ENCODE results near the gene WDR46.
A peak's percentile ranks its signal among the peaks of the same experiment; 100 is the strongest.

Gene WDR46

DNA sequence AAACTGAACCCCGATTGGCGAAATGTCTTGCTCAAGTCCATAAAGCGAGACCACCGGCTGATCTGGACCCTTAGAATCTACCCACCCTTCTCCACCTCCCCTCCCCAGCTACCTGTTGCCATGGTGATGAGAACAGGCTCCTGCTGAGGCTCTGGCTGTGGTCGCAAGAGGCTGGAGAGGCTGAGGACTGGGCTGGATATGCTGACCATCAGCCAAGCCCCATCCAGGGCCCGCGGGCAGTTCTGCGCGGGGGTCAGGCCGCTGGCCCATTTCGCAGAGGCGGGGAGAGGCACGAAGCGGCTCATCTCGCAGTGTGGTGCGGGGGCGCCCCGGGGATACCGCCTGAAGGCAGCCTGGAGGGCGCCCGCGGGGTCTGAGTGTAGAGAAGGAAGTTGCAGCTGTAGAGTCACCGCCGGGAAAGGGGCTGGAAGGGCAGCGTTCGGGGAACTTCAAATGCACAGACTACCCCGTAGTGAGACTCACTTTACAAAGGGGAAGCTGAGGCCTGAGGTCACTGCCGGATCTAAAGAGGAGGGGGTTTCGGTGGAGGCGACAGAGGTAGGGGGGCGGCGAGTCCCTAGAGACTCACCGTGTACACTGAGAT is 24.2 kb upstream of the WDR46 start:
- peak; percentile 72 for DNase-seq

DNA sequence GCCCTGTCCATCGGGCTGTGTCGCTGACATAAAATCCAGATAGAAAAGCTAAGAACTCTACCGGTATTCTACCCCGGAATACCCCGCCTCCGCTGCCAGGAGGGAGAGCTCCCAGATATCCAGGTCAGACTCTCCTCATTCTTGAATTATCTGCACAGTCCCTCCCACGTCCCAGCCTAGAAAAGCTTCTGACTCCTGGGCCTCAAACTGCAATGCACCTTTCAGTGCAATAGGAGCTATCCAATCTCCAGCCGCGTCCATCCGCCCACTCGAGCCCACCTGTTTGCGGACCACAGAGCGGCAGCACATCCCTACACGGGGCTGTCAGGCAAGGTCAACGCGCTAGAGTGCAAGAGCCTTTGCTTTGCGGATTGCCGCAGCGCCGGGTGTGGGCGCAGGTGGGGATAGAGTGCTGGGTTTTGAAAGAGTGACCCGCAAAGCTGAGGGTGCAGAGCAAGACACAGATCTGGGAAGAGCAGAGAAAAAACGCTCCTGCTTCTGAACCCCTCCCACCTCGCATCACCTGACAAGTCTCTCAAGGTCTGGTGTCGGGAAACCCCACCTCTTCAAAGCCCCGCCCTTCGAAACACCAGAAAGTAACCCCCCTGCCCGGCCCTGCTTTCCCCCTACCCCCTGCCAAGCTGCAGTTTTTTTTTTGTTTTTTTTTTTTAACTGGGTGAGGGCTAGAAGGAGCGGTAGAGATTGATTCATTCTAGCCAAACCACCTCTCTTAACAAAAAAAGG is 23.5 kb upstream of the WDR46 start:
- DNase-seq: peak; percentile 72

DNA sequence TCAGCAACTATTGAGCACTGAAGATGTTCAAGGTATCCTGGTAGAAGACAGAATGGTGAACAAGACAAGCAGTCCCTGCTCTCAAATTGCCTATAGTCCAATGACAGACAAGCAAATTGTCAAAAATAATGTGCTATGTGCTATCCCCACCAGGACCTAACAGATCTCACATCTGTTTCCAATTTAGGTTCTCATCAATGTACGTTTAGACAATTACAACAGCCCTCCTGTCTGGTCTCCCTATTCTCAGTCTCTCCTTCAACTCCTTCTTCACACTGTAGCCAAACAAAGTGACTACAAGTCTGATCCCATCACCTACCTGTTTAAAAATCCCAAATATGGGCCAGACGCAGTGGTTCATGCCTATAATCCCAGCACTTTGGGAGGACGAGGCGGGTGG is 17.3 kb upstream of the WDR46 start:
- no peak for DNase-seq

DNA sequence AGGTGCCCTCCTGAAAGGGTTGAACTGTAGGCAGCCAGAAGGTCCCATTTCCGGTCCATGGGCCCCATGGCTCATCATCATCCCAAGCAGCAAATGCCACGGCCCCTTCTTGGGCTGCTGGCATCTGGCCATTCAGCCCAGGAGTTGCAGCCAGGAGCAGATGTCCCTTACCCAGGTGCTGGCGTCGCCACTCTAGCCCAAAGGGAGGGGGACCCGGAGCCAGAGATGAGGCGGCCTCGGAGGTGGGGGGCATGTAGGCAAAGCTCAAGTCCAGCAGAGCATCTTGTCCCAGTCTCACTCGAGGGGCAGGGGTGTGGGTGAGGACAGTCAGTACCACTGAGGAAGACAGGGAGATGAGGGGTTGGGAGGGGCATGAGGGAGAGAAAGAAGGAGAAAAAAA is 16.0 kb upstream of the WDR46 start:
- no peak for DNase-seq

DNA sequence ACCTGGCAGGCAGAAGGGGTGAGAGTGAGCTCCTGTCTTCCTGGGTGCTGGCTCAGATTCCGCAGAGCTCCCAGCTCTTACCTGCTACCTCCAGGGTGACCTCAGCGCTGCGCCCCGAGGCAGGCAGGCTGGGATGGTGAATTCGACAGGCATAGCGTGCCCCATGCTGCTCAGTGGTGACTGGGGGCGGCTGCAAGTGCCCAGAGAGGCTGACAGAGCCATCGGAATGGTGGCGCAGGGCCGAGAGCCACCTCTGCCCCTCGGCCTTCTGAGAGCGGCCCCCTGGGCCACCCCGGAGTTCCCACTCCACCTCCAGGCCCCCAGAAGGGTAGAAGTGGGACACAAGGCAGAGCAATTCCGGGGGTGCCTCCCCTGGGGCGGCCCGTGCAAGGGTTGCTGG is 15.2 kb upstream of the WDR46 start:
- no peak for DNase-seq

DNA sequence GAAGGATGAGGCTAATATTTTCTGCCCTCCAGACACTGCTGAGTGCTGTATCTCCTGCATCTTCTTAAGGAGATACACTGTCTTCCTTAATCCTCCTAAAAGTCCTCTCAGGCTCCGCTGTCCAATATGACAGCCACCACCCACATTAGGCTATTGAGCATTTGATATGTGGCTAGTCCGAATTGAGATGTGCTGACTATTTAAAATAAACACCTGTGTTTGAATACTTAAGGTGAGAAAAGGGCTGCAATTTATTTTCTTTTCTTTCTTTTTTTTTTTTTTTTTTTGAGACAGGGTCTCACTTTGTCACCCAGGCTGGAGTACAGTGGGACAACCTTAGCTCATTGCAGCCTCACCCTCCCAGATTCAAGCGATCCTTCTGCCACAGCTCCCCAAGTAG is 12.8 kb upstream of the WDR46 start:
- DNase-seq: no peak

DNA sequence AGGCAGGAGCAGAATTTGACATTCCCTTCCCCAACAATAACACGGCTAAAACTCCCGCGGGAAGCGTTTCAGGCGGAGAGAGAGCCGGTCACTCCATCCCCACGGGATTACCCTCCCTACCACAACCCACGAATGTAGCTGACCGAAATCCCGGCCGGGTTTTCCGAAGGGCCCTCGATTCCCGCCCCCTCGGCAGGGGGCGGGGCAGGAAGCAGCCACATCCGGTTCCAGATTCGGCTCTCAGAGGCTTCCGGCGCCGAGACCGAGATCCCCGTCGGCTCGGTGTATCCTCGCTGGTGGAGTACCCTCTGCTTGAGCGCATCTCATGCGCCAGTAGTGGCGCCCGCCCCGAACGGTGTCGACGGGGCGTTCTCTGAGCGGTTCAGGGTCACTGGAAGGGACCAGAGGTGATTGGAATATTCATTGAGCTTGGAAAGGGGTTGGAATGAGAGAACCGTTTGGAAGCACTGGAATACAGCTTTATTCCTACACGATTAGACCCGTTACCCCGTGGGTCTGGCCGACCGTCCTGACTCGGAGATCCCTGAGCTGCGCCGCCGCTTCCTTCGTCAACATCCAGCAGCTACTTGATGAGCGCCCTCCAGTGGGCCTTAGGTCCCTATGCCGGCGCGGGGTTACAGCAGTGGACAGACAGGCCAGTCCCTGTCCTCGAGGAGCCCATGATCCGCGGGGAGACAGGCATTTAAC is 10.4 kb upstream of the WDR46 start:
- DNase-seq: peak; percentile 95

DNA sequence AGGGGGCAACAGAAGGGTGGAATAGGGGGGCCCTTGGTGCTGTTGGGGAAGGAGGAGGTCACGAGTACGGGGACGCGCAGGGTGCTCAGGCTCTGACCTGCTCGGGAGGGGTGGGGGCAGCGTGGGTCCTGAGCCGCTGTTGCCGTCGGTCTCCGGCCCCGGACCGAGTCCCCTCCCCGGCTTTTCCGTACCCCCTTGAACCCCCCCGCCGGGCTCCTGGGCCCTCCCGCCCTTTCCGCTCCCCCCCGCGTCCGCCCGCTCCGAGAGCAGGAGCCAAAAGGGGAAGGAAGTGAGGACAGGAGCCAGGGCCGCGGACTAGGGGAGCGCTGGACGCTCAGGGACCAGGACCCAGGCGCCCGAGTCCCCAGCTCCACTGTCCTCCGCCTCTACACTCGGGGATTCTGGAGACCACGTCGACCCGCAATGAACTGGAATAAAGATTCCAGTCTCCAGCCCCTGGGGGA is 9.8 kb upstream of the WDR46 start, which contains the start of gene RGL2:
Gene RGL2 (minus strand): TSS at position 170 of the 464 bp plus-strand sequence. CDS start 332 bp downstream, outside the sequence.
- DNase-seq: peak; percentile 89

DNA sequence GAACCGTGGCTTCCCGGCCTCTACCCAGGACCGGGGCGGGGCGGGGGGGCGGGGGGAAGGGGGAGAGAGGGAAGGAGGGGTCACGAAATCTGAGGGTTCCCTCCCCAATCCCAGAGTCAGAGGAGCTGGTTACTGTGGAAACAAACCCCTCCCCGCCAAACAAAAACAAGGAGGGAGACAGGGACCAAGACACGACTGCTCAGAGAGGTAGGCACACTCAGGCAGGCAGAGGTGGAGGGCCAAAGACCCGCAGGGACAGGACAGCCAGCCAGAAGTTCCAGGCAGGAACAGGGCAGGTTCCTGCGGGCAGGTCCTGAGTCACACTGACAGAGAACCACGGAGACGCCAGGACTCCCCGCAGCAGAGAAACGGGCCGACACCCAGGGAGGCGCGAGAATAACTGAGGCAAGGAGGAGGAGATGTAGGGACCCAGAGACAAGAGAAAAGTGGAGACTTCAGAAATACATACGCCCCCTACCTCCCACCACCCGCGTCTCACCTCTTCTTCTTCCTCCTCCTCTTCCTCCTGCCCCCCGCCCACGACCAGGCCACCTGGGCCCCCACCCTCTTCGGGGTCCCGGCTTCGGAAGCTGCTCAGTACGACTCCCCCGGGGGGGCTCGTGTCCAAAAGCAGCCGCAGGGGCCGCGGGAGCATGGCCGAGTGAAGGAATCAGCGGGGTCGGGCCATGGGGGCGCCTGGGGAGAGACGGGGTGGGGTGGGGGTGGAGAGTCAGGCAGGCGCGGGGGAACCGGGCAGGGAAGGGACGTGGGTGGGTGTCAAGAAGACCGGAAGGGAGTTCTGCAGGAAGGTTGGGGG is 9.1 kb upstream of the WDR46 start:
- peak; percentile 91 for DNase-seq

DNA sequence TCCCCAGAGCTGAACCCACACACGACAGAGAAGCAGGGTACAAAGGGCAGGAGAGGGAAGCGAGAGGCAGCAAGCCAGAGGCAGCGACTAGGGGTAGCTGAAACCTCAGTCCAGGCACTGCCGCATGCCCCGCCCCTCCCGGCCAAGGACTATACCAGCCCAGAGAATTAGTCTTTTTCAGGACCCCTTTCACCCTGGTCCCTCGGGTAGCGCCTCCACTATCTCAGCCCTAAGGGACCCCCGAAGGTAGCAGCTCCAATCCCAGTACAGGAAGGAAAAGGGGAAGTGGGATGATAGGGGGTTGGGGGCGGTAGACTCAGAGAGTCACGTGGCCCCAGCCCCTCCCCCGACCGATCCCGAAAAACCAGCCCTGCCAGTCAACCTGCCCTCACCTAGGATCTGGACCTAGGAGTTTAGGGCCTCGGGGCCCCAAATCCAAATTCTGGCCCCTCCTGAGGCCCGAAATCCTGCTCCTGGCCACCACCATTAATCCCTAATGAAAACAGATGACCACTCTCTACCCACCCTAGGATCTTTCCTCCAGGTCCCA is 8.4 kb upstream of the WDR46 start:
- no peak for DNase-seq

DNA sequence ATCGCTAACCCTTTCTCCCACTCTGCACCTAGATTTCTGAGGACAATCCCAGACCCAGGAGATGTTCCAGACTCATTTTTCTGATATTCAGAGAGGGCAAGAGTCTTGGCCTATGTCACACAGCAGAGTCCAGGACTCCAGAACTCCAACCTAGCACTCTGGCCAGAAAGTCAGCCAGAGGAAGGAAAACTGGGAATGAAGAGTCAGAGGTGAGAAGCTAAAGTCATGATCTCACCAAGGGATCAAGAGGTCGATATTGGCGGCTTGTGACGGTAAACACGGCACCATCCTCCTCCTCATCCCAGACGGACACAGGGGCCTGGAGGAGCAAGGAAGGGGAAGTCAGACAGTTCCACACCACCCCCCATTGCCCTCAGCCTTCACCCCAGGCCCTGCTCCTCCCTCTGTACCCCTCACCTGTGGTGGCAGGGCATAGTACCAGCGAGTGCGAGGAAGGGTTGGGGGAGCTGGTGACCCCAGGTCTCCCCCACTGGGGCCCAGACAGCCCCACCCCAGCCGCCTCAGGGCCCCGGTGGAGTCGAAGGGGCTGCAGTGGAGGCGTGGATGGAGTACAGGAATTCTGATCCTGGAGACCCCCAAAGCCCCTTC is 7.9 kb upstream of the WDR46 start:
- DNase-seq: no peak

DNA sequence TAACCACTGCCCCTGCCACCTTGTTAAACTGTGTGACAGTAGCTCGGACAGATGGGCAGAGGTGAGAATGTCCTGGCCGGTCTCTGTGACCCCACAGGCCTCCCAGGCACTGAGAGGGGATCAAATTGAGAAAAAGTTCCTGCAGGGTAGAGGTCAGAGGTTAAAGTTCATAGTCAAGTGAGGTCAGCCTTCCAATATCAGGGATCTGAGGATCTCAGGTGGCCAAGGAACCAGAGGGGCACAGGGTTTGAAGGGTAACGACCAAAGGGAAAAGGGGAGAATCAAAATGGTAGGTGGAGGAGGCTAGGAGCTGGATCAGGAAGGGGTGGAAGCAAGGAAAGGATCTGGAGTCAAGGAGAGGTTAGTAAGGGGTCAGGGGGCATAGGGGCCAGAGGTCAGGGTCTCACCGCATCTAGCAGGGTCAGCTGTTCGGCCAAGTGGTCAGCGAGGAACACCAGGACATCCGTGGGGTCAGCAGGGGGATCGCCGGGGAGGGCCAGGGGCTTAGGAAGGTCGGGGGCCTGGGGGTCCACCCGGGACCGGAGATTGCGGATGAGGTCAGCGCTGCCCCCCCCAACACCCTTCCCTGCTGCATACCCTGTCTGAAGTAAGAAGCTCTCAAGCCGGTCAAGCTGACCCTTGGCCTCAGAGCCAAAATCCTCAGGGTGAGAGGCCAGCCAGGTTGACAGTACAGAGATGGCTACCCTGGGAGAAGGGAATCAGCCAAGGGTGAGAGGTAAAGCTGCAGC is 6.8 kb upstream of the WDR46 start:
- DNase-seq: no peak

DNA sequence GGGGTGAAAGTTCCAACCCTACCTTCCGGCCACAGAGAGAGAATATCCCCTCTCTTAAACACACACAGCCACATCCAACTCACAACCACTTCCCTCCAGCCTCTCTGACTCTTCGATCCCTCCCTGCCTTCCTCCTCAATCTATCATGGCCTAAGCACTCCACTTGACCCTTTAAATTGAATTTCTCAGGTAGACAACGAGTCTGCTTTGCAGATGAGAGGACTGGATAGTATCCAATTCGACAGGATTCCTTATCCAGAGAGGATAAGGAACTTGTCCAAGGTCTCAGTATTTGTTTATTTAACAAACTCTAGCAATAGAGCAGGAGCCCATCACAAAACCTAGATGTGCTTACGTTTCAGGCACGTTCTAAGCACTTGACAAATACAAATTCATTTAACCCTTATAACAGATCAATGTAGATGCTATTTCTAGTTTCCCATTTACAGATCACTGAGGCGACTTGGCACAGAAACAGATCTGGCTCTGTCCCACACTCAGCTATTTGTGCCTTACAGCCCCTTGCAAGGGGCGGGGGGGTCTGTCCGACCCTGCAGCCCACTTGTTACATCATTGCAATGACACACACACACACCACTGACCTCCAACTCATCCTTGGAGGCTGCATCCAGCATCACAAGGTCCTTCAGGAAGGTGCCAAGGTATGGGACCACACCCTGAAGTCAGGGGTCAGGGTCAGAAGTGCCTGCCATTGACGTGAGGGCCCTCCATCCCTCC is 5.2 kb upstream of the WDR46 start:
- no peak for DNase-seq

DNA sequence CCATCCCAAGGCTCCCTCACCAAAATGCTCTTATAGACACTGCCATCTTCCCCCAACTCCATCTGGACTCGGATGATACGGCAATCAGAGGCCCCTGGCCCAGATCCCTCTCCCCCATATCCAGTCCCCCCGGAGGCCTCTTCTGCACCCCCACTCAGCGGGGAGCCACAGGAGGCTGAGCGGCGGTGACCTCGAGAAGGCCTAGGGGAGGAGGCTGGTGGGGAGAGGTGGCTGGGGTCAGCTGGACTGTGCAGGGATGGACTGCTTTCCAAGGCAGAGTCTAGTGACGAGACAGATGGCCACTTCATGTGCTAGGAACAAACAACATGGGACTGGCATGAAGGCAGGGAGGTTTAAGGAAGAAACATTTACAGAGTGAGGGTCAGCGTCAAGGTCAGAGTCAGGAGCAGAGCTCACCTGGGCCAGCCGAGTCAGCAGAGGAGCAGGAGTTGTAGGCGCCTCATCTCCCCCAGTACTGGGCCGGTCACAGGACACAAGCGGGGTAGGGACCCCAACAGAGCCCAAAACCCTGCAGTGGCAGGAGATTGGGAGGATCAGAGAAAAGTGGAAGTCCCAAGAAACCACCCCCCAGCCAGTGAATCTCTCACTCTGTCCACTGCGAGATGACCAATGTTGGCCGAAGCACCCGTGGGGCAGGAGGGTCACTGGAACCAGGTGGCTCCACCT is 4.1 kb upstream of the WDR46 start:
- no peak for DNase-seq

DNA sequence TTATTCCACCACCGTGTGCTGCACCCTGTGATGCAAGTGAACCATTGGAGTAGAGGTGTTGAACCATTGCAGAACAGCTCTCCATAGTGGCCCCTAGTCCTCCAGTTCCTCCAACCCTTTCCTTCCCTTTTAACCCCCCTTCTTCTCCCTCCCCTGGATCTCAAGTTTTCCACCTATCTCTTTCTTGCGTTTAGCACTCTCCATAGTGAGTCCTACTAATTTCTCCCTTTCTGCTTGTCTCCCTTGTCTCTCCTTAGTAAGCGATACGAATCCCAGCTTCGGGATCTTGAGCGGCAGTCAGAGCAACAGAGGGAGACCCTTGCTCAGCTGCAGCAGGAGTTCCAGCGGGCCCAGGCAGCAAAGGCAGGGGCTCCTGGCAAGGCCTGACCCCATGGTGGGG is 1.4 kb upstream of the WDR46 start:
- DNase-seq: no peak

DNA sequence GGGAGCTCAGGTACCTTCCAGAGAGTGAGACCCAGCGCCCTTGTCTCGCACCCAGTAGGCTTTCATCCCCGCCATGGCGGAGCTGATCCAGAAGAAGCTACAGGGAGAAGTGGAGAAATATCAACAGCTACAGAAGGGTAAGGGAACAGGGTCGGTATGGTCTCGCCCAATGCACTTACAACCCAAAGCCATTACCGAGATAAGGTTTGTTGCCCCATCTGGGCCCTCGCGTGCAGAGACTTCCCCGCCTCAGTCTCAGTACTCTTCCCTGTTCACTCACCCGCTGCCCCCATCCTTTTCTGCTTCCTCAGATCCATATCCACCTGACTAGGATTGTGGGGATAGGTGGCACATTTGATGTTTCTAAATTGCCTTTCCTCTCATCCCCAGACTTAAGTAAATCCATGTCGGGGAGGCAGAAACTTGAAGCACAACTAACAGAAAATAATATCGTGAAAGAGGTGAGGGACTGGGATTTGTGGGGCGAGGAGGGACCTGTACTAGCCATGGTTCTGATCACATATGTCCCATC is 811 bp upstream of the WDR46 start:
- DNase-seq: no peak

DNA sequence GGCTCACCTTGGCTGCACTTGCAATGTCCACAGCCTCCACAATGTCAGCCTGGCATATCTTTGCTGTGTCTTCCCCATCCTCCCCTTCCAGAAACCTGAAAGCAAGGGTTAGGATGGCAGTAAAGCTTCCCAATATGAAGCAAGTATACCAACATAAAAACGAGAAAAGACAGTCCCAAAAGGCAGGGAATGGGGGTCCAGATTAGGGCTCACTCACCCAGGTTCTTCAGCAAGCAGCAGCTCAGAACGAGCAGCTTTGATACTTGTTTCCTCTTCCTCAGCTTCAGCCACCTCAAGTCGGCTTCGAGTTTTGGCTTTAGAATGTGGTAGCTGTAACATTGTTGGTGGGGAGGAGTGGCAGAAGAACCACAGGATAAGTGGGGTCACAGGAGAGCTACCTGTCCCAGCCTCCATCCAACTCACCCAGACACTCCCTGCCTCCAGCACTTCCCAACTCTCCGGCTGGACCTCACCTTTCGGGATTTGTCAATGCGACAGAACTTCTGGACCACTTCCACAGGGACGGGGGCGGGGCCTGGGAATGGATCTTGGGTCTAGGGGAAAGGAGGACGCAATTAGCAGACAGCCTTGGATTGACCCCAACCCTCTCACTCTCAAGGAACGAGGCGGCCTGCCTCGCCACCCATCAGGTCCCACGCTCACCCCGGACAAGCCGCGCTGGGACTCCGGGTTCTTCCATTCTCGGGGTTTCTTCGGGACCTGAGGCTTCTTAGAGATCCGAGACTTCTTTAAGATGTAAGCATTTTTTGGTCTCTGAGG is 708 bp downstream of the WDR46 start:
- no peak for DNase-seq

DNA sequence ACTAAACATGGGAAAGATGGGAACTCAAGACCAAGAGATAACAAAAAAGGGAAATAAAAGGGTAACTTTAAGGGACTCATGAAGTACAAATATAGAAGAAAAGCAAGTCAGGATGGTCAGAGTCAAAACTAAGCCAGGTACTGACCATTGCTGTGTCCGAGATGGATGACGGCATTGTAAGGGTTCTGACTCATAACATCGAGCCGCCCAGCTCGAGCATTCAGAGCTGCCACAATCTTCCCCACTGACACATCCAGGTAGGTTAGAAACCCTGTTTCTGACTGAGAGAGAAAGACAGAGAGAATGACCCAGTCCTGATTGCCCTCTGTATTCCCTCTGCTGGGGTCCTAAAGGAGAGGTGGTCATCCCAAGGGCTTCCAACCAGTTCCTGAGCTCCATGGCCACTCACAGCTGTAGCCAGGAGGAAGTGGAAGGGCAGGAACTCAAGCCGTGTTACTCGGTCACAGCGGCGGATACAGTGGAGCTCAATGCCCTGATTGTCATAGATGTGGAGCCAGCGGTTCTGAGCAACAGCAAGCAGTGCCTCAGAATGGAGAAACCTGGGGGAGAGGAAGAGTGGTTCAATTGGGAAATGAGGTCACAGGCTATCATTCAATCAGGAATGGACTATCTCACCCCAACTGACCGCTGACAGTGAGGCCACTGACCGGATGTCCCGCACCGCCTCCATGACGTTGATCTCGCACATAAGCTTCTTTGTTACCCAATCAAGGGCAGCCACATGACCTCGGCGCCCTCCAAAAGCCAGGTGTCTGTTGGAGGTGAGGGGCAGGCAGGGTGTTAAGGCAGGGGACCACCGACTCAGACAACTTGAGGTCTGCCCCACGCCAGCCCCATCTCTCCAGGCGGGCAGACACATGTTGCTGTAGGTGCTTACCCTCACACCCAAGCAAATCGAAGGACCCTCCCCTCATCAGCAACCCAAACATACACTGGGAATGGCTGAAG is 1.8 kb downstream of the WDR46 start:
- no peak for DNase-seq
